HG02885 (cell line): ENCODE results near the gene MSH5.
"Not testable (repeated sequence)": the region's sequence is repeated elsewhere in the genome, so short reads cannot be mapped to it uniquely, and the experiment has no call there.

ENCODE experiments used
- ATAC-seq: cut with Tn5 transposase; IDR thresholded peaks from one replicate; pipeline ENCODE4 v1.9.1; 2021; ENCODE audit warnings: mild to moderate bottlenecking; ENCODE audit not compliant: unreplicated experiment, poor library complexity

The MSH5 gene

GRCh38 chr6:31776485-31776988, 36.7 kb downstream of the MSH5 start:
- no peak for ATAC-seq

- peak; percentile 81 for ATAC-seq
Measured at GRCh38 chr6:31776989-31777666, 37.3 kb downstream of the MSH5 start, which contains the start of gene VWA7. Gene VWA7, minus strand, starts transcription at chr6:31777328. Its CDS starts 549 bp downstream, at chr6:31776779.

GRCh38 chr6:31777667-31778050, 37.9 kb downstream of the MSH5 start:
- no peak for ATAC-seq

GRCh38 chr6:31778193-31778592, 38.4 kb downstream of the MSH5 start:
- no peak for ATAC-seq

GRCh38 chr6:31778999-31779885, 39.4 kb downstream of the MSH5 start:
- no peak for ATAC-seq

- no peak for ATAC-seq
Measured at GRCh38 chr6:31779908-31780307, 40.1 kb downstream of the MSH5 start.

GRCh38 chr6:31780507-31781243, 40.9 kb downstream of the MSH5 start:
- no peak for ATAC-seq

- no peak for ATAC-seq
Measured at GRCh38 chr6:31781244-31782125, 41.7 kb downstream of the MSH5 start.

- no peak for ATAC-seq
Measured at GRCh38 chr6:31782126-31782855, 42.5 kb downstream of the MSH5 start.

GRCh38 chr6:31784098-31784925, 44.5 kb downstream of the MSH5 start:
- no peak for ATAC-seq

- ATAC-seq, result no peak
Measured at GRCh38 chr6:31785475-31785874, 45.7 kb downstream of the MSH5 start.

GRCh38 chr6:31791324-31792089, 51.7 kb downstream of the MSH5 start:
- no peak for ATAC-seq

GRCh38 chr6:31792090-31792374, 52.2 kb downstream of the MSH5 start:
- no peak for ATAC-seq

- no peak for ATAC-seq
Measured at GRCh38 chr6:31792761-31793171, 53.0 kb downstream of the MSH5 start.

- ATAC-seq, result not testable (repeated sequence)
Measured at GRCh38 chr6:31793927-31794245, 54.1 kb downstream of the MSH5 start.

GRCh38 chr6:31794294-31794865, 54.6 kb downstream of the MSH5 start:
- ATAC-seq, result no peak

- peak; percentile 11 for ATAC-seq
Measured at GRCh38 chr6:31794866-31795615, 55.2 kb downstream of the MSH5 start.
